ENCODE data around the gene DEFB131B.
"Not testable (repeated sequence)": the region's sequence is repeated elsewhere in the genome, so short reads cannot be mapped to it uniquely, and the experiment has no call there.

DNA sequence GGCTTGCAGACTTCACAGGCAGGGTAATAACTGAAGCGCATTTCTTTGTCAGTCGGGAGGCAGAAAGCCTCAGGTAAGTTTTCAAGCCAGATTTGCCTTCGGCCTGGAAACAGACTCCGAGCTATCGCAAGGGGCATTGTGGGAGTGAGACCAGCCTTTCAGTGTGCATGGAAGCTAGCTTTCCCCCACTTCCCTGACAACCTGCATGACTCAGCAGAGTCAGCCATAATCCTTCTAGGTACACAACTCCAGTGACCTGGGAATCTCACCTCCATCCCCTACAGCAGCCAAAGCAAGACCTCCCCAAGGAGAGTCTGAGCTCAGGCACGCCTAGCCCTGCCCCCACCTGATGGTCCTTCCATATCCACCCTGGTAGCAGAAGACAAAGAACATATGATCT, 35.5 kb upstream of the DEFB131B start:
- TF ChIP-seq, protein P1, sequence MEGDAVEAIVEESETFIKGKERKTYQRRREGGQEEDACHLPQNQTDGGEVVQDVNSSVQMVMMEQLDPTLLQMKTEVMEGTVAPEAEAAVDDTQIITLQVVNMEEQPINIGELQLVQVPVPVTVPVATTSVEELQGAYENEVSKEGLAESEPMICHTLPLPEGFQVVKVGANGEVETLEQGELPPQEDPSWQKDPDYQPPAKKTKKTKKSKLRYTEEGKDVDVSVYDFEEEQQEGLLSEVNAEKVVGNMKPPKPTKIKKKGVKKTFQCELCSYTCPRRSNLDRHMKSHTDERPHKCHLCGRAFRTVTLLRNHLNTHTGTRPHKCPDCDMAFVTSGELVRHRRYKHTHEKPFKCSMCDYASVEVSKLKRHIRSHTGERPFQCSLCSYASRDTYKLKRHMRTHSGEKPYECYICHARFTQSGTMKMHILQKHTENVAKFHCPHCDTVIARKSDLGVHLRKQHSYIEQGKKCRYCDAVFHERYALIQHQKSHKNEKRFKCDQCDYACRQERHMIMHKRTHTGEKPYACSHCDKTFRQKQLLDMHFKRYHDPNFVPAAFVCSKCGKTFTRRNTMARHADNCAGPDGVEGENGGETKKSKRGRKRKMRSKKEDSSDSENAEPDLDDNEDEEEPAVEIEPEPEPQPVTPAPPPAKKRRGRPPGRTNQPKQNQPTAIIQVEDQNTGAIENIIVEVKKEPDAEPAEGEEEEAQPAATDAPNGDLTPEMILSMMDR (conservative IDR thresholded peaks at IDR 0.05; ENCODE audit: low read length) = not testable (repeated sequence)
- TF ChIP-seq EZH2phosphoT487 (IDR thresholded peaks at IDR 0.05; ENCODE audit: borderline replicate concordance, low read depth, low read length) = not testable (repeated sequence)
